ENCODE data around the gene FHIT.

Gene FHIT

GRCh38 chr3:59709702-59710553, 1541.3 kb downstream of the FHIT start:
- H3K4me3 ChIP-seq (ENCODE audit: low read depth, low read length): no peak overlapping the region
- no peak for TF ChIP-seq CTCF (IDR thresholded peaks at IDR 0.05; ENCODE audit: borderline replicate concordance, insufficient read depth, low read depth, low read length)

- H3K4me3 ChIP-seq (ENCODE audit: low read depth, low read length): no peak overlapping the region
- no peak for TF ChIP-seq CTCF (IDR thresholded peaks at IDR 0.05; ENCODE audit: borderline replicate concordance, insufficient read depth, low read depth, low read length)
Measured at GRCh38 chr3:59708202-59708601, 1543.0 kb downstream of the FHIT start.

GRCh38 chr3:59704292-59704691, 1547.0 kb downstream of the FHIT start:
- no peak overlapping the region for H3K4me3 ChIP-seq (ENCODE audit: low read depth, low read length)
- no peak for TF ChIP-seq CTCF (IDR thresholded peaks at IDR 0.05; ENCODE audit: borderline replicate concordance, insufficient read depth, low read depth, low read length)

- no peak for TF ChIP-seq CTCF (IDR thresholded peaks at IDR 0.05; ENCODE audit: borderline replicate concordance, insufficient read depth, low read depth, low read length)
- H3K4me3 ChIP-seq (ENCODE audit: low read depth, low read length): no peak overlapping the region
Measured at GRCh38 chr3:59699648-59700320, 1551.5 kb downstream of the FHIT start.
